HG02884 (cell line): Measurements from ENCODE around the gene ARMH2.

Experiments
- ATAC-seq: cut with Tn5 transposase; IDR thresholded peaks from one replicate; pipeline ENCODE4 v1.9.1; 2021; ENCODE audit warnings: mild to moderate bottlenecking, moderate library complexity; ENCODE audit not compliant: unreplicated experiment

The ARMH2 gene

GRCh38 chr6:24798740-24799540 is at the start of gene ARMH2:
TSS of gene ARMH2 (minus strand) at chr6:24798917. CDS start at chr6:24798857, 60 bp downstream.
- no peak for ATAC-seq

GRCh38 chr6:24848461-24848860 is 49.7 kb upstream of the ARMH2 start:
- ATAC-seq, result no peak

GRCh38 chr6:24847402-24847801 is 48.7 kb upstream of the ARMH2 start:
- ATAC-seq, result no peak

GRCh38 chr6:24845578-24845977 is 46.9 kb upstream of the ARMH2 start:
- no peak for ATAC-seq

GRCh38 chr6:24844903-24845302 is 46.2 kb upstream of the ARMH2 start:
- no peak for ATAC-seq

- ATAC-seq, result no peak
These were observed 45.3 kb upstream of the ARMH2 start for GRCh38 chr6:24844061-24844460.

- ATAC-seq, result no peak
These were observed 41.5 kb upstream of the ARMH2 start for GRCh38 chr6:24840187-24840586.

GRCh38 chr6:24838994-24839393 is 40.3 kb upstream of the ARMH2 start:
- no peak for ATAC-seq

- no peak for ATAC-seq
These were observed 39.4 kb upstream of the ARMH2 start for GRCh38 chr6:24838081-24838480.

- ATAC-seq, result no peak
These were observed 37.4 kb upstream of the ARMH2 start for GRCh38 chr6:24836109-24836508.

- no peak for ATAC-seq
These were observed 35.1 kb upstream of the ARMH2 start for GRCh38 chr6:24833711-24834386.

GRCh38 chr6:24832794-24833193 is 34.1 kb upstream of the ARMH2 start:
- no peak for ATAC-seq

GRCh38 chr6:24831771-24832716 is 33.3 kb upstream of the ARMH2 start:
- no peak for ATAC-seq

- no peak for ATAC-seq
These were observed 30.9 kb upstream of the ARMH2 start for GRCh38 chr6:24829657-24830056.

- no peak for ATAC-seq
These were observed 29.3 kb upstream of the ARMH2 start for GRCh38 chr6:24827970-24828369.

GRCh38 chr6:24827162-24827561 is 28.4 kb upstream of the ARMH2 start:
- ATAC-seq, result no peak

- no peak for ATAC-seq
These were observed 26.5 kb upstream of the ARMH2 start for GRCh38 chr6:24825130-24825630.

GRCh38 chr6:24824142-24824938 is 25.6 kb upstream of the ARMH2 start:
- ATAC-seq, result no peak

GRCh38 chr6:24823185-24823584 is 24.5 kb upstream of the ARMH2 start:
- ATAC-seq, result no peak

GRCh38 chr6:24822696-24823095 is 24.0 kb upstream of the ARMH2 start:
- no peak for ATAC-seq
